Suprapubic skin (tissue), 4 donors: ENCODE measurements around the gene KAT5.
"Not testable (repeated sequence)": the region's sequence is repeated elsewhere in the genome, so short reads cannot be mapped to it uniquely, and the experiment has no call there.

ENCODE experiments used
- CTCF ChIP-seq, 2 donors: fragments of 200-600 bp in 1 of 2; fragments of 450-650 bp in 1 of 2; sonication (generic) in 1 of 2; IDR thresholded peaks; one replicate each; pipeline ENCODE4 v1.5.1; 2016 to 2019; ENCODE audit warnings: antibody characterized with exemption in 2 of 2, mild to moderate bottlenecking in 1 of 2, moderate library complexity in 1 of 2
- POLR2A ChIP-seq, 2 donors: fragments of 450-650 bp; IDR thresholded peaks; one replicate each; pipeline ENCODE4 v1.6.1; 2017; ENCODE audit warnings: antibody characterized with exemption in 2 of 2, mild to moderate bottlenecking in 2 of 2, moderate library complexity in 2 of 2
- POLR2AphosphoS5 ChIP-seq, 3 donors: sonication (generic); formaldehyde crosslinking; IDR thresholded peaks; one replicate each; pipeline ENCODE4 v1.6.1; 2017; ENCODE audit warnings: antibody characterized with exemption in 3 of 3

- TF ChIP-seq CTCF, POLR2AphosphoS5, POLR2A (IDR thresholded peaks at IDR 0.05): not testable (repeated sequence)
Measured at GRCh38 chr11:65762169-65762568, 50.1 kb downstream of the KAT5 start.
